ENCODE data around the gene MC3R. TPM values are rescaled to one million over a fixed set of nuclear protein-coding genes. Genes with fewer than 3 reads are reported as not detected.

The MC3R gene
- total and polyA plus RNA-seq, 2 of the 4 experiments (the other 2 are of a cell fraction), result not detected

- WGBS, 2 experiments (ENCODE audit: extremely low coverage in 2 of 2, insufficient read length in 1 of 2), result 75% methylated on average over 3 of the region's 7 CpGs; no CpG with 5 or more reads in 1 of the 2 experiments
- POLR2A ChIA-PET (ENCODE audit: unreplicated experiment), result no interaction called here
These were observed 1.4 kb downstream of the MC3R start for GRCh38 chr20:56249956-56250355.

More at GRCh38 chr20:56249956-56250355, 1.4 kb downstream of the MC3R start:
- H2BK5ac ChIP-seq (ENCODE audit: low read depth, low read length, poor library complexity, severe bottlenecking), result no peak overlapping the region
- H3K9ac ChIP-seq (ENCODE audit: low read depth, low read length), result no peak overlapping the region
- H2AFZ ChIP-seq (replicated peaks; ENCODE audit: low read length, poor library complexity), result no peak overlapping the region
- CTCF ChIA-PET, result no interaction called here
- no TSS peak for BruUV-seq (replicated peaks)
- no peak for DNase-seq
- no peak overlapping the region for H2BK15ac ChIP-seq (ENCODE audit: low read depth, low read length)
- H3K56ac ChIP-seq (ENCODE audit: extremely low read depth, insufficient read depth, low read length), result no peak overlapping the region
- in situ Hi-C loops (cut with MboI; ENCODE audit: low sequenced_read_pairs), result no loop called here
- no peak overlapping the region for H4K5ac ChIP-seq (ENCODE audit: low read depth, low read length)
- no peak overlapping the region for H2BK120ac ChIP-seq (ENCODE audit: low read depth, low read length)
- dilution Hi-C loops (cut with HindIII; ENCODE audit: low sequenced_read_pairs, unreplicated experiment), result no loop called here
- no peaks in the 10 kb centered on the region for H3K4me1 ChIP-seq (ENCODE audit: control insufficient read depth, insufficient read depth, low read length)
- no peak overlapping the region for H2BK20ac ChIP-seq (ENCODE audit: low read depth, low read length)
- no peaks in the 10 kb centered on the region for H3K36me3 ChIP-seq (ENCODE audit: control insufficient read depth, insufficient read depth, low read length)
- no peaks in the 10 kb centered on the region for H3K9me1 ChIP-seq (ENCODE audit: insufficient read depth, low read length)
- no peaks in the 10 kb centered on the region for H3K79me1 ChIP-seq (ENCODE audit: low read depth in 1 of 2, low read length in 2 of 2)
- no peak overlapping the region for H3K4me2 ChIP-seq (ENCODE audit: low read depth, low read length)
- no peak overlapping the region for H3K23ac ChIP-seq (ENCODE audit: low read depth, low read length)
- H2AK9ac ChIP-seq (replicated peaks; ENCODE audit: low read depth, low read length, poor library complexity), result no peak overlapping the region
- no peak overlapping the region for H4K91ac ChIP-seq (ENCODE audit: insufficient read depth, low read depth, low read length)
- no peak overlapping the region for H4K8ac ChIP-seq (ENCODE audit: low read depth in 2 of 2, low read length in 2 of 2)
- no peaks in the 10 kb centered on the region for H3K27me3 ChIP-seq (ENCODE audit: control insufficient read depth, insufficient read depth, low read length)
- no peak overlapping the region for H3K18ac ChIP-seq (ENCODE audit: low read depth, low read length)
- peaks cover 4% of the 10 kb centered on the region; the same call in 1 of the 2 replicates for H3K9me3 ChIP-seq (ENCODE audit: control insufficient read depth, insufficient read depth, low read length)
- no peak overlapping the region for H3K27ac ChIP-seq (ENCODE audit: insufficient read depth, low read length)
- no peak overlapping the region for H2AK5ac ChIP-seq (ENCODE audit: low read depth, low read length)
- ATAC-seq (ENCODE audit: low read depth), result no peak
- H4K20me1 ChIP-seq (ENCODE audit: insufficient read depth, low read length), result no peaks in the 10 kb centered on the region
- H3K4me3 ChIP-seq (ENCODE audit: insufficient read depth, low read depth, low read length), result no peak overlapping the region
- intact Hi-C loops (cut with micrococcal nuclease), result loop anchor here (5.0 kb wide), 2 partner anchors 97 to 327 kb away; no protein-coding TSS in a partner anchor
- no peak overlapping the region for H3K4ac ChIP-seq (ENCODE audit: low read depth, low read length)
- no peak for TF ChIP-seq RAD21 (IDR thresholded peaks at IDR 0.05; ENCODE audit: low read length)
- TF ChIP-seq MXI1 (IDR thresholded peaks at IDR 0.05; ENCODE audit: borderline replicate concordance, low read depth, low read length), result no peak
- no peak for TF ChIP-seq RCOR1 (IDR thresholded peaks at IDR 0.05; ENCODE audit: insufficient replicate concordance, low read length)
- TF ChIP-seq FOS (IDR thresholded peaks at IDR 0.05; ENCODE audit: low read depth, low read length), result no peak
- no peak for TF ChIP-seq POLR2A (IDR thresholded peaks at IDR 0.05; ENCODE audit: low read depth, low read length)
- H3K14ac ChIP-seq (replicated peaks; ENCODE audit: low read depth, low read length), result no peak overlapping the region

Data from IMR-90 (cell line).